GM08714 (cell line): ENCODE measurements around the gene NECAB2.
"Not testable (repeated sequence)": the region's sequence is repeated elsewhere in the genome, so short reads cannot be mapped to it uniquely, and the experiment has no call there.

Experiments used
- H3K4me3 ChIP-seq: fragments of 200-500 bp; sonication (Bioruptor generic); 2 replicates; pipeline ENCODE4 v1.5.1; 2014; ENCODE audit warnings: mild to moderate bottlenecking, low read length, inconsistent platforms
- ZNF274 ChIP-seq: IDR thresholded peaks from 2 replicates; pipeline ENCODE4 v1.6.1; 2012; ENCODE audit warnings: mild to moderate bottlenecking, low read depth, low read length

Gene NECAB2

GRCh38 chr16:83942074-83942473 lies 26.0 kb upstream of the NECAB2 start:
- H3K4me3 ChIP-seq = no peak overlapping the region
- no peak for TF ChIP-seq ZNF274

GRCh38 chr16:83942815-83943515 lies 25.1 kb upstream of the NECAB2 start:
- no peak overlapping the region for H3K4me3 ChIP-seq
- no peak for TF ChIP-seq ZNF274

GRCh38 chr16:83943516-83944050 lies 24.5 kb upstream of the NECAB2 start:
- H3K4me3 ChIP-seq = no peak overlapping the region
- no peak for TF ChIP-seq ZNF274

GRCh38 chr16:83945587-83945986 lies 22.5 kb upstream of the NECAB2 start:
- H3K4me3 ChIP-seq = no peak overlapping the region
- no peak for TF ChIP-seq ZNF274

GRCh38 chr16:83946154-83946780 lies 21.8 kb upstream of the NECAB2 start:
- no peak overlapping the region for H3K4me3 ChIP-seq
- no peak for TF ChIP-seq ZNF274

GRCh38 chr16:83946781-83947566 lies 21.1 kb upstream of the NECAB2 start:
- no peak for TF ChIP-seq ZNF274
- H3K4me3 ChIP-seq = no peak overlapping the region

- no peak for TF ChIP-seq ZNF274
- H3K4me3 ChIP-seq = no peak overlapping the region
These were observed 20.3 kb upstream of the NECAB2 start for GRCh38 chr16:83947642-83948234.

- no peak for TF ChIP-seq ZNF274
These were observed 18.9 kb upstream of the NECAB2 start for GRCh38 chr16:83948914-83949723.

GRCh38 chr16:83949724-83950001 lies 18.4 kb upstream of the NECAB2 start:
- TF ChIP-seq ZNF274 = no peak
- no peak overlapping the region for H3K4me3 ChIP-seq

More at GRCh38 chr16:83948914-83949723, 18.9 kb upstream of the NECAB2 start:
- H3K4me3 ChIP-seq = no peak overlapping the region

GRCh38 chr16:83950862-83951399 lies 17.1 kb upstream of the NECAB2 start:
- not testable (repeated sequence) for H3K4me3 ChIP-seq

- no peak for TF ChIP-seq ZNF274
- H3K4me3 ChIP-seq = no peak overlapping the region
These were observed 16.5 kb upstream of the NECAB2 start for GRCh38 chr16:83951544-83951943.

GRCh38 chr16:83952587-83952939 lies 15.5 kb upstream of the NECAB2 start:
- H3K4me3 ChIP-seq = no peak overlapping the region
- TF ChIP-seq ZNF274 = no peak

GRCh38 chr16:83952940-83953795 lies 14.9 kb upstream of the NECAB2 start, which contains the start of gene OSGIN1:
Gene OSGIN1 (plus strand): TSS chr16:83953240. CDS start chr16:83957672, 4,432 bp downstream.
- H3K4me3 ChIP-seq = peak within 1 kb of the TSS; percentile 3; the same call in 1 of the 2 replicates
- no peak for TF ChIP-seq ZNF274
